ENCODE measurements around the gene TMEM272.

TMEM272 gene

GRCh38 chr13:51844862-51845573, at the start of gene TMEM272:
TSS of gene TMEM272 (minus strand) at chr13:51845177. CDS start at chr13:51838530, 6,647 bp downstream.
- peak; percentile 58 for DNase-seq

DNA sequence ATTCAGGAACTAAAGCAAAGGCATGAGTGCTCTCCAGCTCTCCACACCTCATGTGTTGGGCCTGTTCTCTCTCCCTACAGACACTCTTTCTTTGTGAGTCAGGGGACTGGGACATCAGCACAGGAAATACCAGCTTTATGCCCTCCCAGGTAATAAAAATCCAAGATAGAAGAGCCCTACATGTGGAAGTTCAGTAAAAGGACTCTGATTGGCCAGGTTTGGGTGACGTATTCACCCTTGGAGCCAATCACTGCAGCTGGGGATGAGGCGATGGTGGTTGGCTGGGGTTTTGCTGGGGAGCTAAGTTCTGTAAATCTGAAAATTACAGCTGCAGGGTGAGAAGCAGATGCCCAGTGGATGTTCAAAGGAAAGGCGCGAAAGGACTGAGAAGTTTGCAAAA, 49.3 kb upstream of the TMEM272 start:
- no peak for DNase-seq

- DNase-seq, result no peak
Measured at GRCh38 chr13:51892657-51893056, 47.7 kb upstream of the TMEM272 start.

- no peak for DNase-seq
Measured at GRCh38 chr13:51887468-51887867, 42.5 kb upstream of the TMEM272 start.

GRCh38 chr13:51885651-51886050, 40.7 kb upstream of the TMEM272 start:
- DNase-seq, result no peak

DNA sequence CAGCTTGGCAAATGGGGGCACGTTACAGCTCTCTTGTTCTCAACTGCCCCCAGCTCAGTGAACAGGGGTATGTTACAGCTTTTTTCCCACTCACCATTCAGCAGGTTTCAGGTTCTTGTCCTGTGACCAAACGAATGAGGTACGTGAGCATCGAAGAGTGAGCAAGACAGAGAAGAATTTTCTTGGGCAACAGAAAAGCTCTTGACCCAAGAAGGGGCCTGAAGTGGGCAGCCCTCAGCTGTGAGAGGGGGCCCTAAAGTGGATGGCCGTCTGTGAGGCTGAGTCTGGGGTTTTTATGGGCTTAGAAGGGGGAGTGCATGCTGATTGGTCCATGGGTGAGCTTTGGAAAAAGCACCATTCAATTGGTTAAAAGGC, 38.2 kb upstream of the TMEM272 start:
- DNase-seq, result no peak

- DNase-seq, result no peak
Measured at GRCh38 chr13:51882570-51883225, 37.7 kb upstream of the TMEM272 start.

GRCh38 chr13:51881296-51881695, 36.3 kb upstream of the TMEM272 start:
- DNase-seq, result no peak

DNA sequence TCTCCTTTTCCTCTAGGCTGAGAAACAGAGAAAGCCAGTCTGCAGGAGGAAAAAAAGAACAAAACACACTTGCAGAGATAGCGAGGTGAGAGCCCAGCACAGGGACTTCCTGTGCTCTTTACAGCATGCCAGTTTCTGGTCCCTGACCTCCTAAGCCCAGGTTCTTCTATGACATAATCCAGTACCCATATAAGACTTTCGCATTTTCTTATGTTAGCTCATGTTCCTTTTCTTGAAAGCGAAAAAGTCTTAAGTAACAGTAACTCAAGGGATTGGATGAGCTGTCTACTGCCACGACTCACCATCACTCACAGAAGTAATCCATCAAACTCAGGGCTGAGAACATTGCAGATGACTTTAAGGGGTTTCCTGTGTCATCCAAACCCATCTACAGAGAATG, 34.2 kb upstream of the TMEM272 start:
- no peak for DNase-seq

GRCh38 chr13:51874651-51875050, 29.7 kb upstream of the TMEM272 start:
- DNase-seq, result no peak

- no peak for DNase-seq
Measured at GRCh38 chr13:51873837-51874236, 28.9 kb upstream of the TMEM272 start.

DNA sequence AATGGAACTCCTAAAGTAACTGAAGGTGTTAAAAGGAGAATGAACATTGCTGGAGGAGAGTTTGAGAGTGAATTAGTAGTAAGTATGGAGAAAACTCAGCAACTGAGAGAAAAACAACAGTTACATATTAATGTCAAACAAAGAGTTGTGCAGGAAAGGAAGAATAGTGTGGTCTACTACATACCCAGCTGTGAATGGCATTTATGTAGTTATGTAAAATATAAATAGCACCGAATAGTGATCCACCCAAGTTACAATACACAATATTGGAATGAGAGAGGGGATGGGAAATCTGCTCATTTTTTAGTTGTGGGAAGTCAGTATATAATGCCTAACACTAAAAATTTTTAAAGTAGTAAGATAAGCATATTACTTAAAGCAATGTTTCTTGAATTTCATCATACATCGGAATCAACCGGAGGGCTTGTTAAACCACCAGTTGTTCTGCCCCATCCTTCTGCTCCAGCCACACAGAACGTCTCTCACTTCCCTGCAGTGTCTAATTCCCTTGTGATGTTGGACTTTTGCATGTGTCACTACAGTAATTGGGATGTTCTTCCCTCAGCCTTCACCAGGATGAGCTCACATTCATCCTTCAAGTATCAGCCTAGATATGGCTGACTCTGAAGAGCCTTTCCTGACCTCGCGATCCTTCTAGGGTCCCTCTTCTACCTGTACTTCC, 28.3 kb upstream of the TMEM272 start:
- DNase-seq, result no peak

GRCh38 chr13:51870616-51871015, 25.6 kb upstream of the TMEM272 start:
- no peak for DNase-seq

DNA sequence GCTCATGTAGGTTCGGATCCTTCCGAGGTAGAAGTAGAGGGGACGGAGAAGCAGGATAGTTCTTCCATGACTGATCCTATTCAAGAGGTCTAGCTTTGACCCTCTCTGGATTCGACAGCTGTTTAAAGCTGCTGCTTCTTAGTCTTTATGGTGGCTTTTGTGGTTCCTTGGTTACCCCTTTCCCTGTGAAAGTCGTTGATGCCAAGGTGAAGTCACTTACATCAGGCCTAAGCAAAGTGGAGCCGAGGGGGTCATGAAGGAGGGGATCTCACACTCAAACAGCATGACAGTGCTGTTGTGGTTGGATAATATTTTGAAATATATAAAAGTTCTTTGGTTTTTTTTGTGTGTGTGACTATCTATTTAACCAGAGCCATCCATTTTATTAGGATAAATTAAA, 24.9 kb upstream of the TMEM272 start:
- DNase-seq, result no peak

DNA sequence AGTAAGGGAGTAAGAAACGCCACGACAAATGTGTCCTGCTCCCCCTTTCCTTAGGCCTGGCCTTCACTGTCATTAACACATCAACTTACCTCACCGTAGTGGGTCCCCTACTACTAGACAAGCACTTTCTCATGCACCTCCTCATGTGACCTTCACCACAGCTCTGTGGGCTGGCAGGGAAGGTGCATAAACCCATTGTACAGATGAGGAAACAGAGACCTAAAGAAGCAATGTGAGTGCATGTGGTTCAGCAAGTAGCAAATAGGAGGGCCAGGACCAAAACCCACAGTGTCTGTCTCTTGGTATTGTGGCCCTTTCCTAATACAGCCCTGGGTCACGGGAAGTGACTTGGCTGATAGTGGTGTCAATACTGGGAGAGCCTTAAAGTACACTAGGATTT, 22.1 kb upstream of the TMEM272 start:
- DNase-seq, result no peak

DNA sequence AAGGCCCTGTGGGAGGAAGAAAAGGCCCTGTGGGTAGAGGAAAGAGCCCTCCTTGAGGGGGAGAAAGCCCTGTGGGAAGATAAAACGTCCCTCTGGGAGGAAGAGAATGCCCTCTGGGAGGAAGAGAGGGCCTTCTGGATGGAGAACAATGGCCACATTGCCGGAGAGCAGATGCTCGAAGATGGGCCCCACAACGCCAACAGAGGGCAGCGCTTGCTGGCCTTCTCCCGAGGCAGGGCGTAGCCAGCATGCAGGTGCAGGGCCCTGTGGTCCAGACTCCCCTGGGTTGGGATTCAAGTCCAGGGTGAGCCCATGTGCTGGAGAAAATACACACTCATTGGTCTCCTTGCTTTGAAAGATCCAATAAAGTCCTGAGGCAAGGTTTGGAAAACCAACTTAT, 20.9 kb upstream of the TMEM272 start:
- DNase-seq, result no peak

- DNase-seq, result no peak
Measured at GRCh38 chr13:51862957-51863356, 18.0 kb upstream of the TMEM272 start.

GRCh38 chr13:51861723-51862300, 16.8 kb upstream of the TMEM272 start, which contains the start of gene CCDC70:
TSS of gene CCDC70 (plus strand) at chr13:51861969. CDS start at chr13:51865412, 3,443 bp downstream.
- DNase-seq, result no peak

GRCh38 chr13:51858433-51859247, 13.7 kb upstream of the TMEM272 start:
- DNase-seq, result no peak

DNA sequence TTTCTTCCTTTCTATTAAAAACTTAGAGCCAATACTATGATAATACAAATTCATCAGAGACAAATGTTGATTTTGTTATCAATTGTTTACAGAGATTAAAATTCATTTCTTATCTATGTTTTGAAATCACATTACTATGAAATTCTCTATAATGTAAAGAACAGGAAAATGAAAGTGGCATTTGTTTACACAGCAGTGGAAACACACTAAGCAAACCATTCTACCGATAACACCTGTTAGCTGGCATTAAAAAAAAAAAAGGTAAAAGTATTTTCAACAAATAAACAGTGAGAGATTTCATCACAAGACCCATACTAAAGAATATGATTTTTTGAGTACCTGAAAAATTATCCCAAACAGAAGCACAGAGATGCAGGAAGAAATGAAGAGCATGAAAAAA, 12.0 kb upstream of the TMEM272 start:
- no peak for DNase-seq

- DNase-seq, result no peak
Measured at GRCh38 chr13:51856027-51856736, 11.2 kb upstream of the TMEM272 start.

All from hematopoietic multipotent progenitor cell treated with erythropoietin and hydrocortisone succinate and interleukin-3 and kit ligand, for 8 days (in vitro differentiated cells).